HG03139 (cell line): Measurements from ENCODE around the gene SCPEP1.
A peak's percentile ranks its signal among the peaks of the same experiment; 100 is the strongest.
"Not testable (repeated sequence)": the region's sequence is repeated elsewhere in the genome, so short reads cannot be mapped to it uniquely, and the experiment has no call there.

Source experiments
- ATAC-seq: cut with Tn5 transposase; IDR thresholded peaks from one replicate; pipeline ENCODE4 v1.9.1; 2021; ENCODE audit not compliant: unreplicated experiment

The SCPEP1 gene, protein sequence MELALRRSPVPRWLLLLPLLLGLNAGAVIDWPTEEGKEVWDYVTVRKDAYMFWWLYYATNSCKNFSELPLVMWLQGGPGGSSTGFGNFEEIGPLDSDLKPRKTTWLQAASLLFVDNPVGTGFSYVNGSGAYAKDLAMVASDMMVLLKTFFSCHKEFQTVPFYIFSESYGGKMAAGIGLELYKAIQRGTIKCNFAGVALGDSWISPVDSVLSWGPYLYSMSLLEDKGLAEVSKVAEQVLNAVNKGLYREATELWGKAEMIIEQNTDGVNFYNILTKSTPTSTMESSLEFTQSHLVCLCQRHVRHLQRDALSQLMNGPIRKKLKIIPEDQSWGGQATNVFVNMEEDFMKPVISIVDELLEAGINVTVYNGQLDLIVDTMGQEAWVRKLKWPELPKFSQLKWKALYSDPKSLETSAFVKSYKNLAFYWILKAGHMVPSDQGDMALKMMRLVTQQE

DNA sequence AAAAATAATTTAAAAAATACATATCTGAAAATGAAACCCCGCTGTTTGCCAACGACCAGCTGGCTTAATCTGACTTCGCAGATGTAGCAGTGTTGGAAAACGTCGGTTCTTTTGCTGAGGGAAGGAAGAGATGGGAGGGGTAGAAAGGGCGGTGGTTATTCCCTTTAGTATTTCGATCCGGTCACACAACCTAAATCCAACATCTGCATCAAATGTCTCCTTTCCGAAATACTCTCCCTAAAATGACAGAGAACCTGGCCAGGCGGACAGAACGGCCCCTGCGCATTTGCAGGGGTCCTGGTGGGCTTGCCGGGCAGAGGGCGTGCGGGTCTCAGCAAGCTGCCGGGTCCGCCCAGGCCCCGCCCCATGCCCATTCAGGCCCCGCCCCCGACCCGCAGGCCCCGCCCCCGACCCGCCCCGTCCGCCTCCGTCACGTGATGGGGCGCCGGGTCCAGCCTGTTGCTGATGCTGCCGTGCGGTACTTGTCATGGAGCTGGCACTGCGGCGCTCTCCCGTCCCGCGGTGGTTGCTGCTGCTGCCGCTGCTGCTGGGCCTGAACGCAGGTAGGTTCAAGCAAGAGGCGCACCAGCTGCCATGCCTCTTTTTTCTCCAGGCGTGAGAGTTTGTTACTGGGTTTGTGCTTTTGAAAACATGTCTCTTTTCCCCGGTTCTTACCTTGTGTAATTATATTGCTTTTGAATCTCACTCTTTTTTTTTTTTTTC lies at the start of gene SCPEP1:
SCPEP1 (plus strand) TSS at position 459 of the 723 bp plus-strand sequence; CDS start at position 488, 29 bp downstream.
- peak; percentile 63 for ATAC-seq

DNA sequence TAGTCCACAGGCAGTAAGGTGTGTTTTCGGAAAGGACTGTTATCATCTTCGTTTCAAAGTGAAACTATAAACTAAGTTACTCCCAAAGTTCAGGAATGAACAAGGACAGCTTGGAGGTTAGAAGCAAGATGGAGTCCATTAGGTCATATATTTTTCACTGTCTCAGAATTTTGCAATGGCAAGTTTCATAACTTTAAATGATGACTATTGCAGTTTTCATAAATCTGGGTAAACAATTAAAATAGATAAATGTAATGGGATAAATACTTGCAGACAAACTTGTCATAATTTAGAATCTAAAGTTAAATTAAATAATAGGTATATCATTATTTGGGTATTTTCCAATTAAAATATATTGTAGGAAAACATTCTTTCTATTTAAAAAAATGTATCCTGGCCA lies 49.3 kb upstream of the SCPEP1 start:
- ATAC-seq, result no peak

DNA sequence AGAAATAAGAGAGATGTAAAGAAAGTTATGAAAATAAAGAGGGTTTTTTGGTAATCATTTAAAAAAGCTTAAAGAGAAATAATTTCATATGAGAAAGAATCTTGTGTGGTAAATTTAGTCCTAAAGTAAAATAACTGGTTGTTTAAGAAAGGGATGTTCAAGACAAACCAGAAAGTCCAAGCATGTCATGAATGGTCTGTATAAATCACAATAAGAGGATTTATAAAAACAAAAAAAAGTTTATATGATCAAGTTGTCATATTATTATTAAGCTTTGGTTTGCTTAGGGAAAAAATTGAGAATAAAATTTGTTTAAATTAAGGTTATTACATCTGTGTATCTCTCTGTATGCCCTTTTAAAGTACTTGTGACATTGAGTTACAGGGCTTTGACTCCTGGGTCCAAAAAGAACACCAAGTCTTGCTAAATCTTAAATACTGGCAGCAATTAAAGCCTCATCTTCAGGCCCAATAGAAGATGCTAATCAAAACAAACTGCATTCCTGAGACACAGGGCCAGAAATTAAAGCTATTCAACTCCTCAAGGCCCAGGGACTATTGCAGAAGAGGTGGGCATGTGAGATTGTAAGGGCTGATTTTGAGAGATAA lies 48.5 kb upstream of the SCPEP1 start:
- no peak for ATAC-seq

DNA sequence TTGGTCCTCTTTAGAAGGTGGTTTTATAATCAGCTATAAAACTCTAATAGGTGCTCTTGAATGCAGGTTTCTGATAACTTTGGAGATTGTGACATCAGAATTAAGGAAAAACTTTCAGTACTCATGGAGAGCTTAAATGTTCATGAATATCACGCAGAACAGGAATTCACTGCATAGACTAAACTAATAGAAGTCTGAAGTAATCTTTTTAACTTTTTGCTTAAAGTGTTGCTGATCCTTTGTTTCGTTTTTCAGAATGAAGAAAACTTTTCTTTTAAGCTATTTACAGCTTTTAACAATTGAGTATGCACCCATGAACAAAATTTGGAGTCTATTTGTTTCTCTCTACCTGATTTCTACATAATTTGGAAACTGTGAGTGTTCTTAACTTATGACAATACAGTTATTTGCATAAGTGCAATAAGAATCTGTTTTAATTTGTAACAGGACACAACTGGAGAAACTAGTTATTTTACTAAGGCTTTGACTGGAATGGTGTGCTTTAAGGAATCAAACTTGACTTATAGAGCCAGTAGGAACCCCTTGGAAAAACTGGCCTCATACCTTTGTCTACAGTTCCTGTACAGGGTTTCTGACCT lies 47.1 kb upstream of the SCPEP1 start:
- ATAC-seq, result no peak

DNA sequence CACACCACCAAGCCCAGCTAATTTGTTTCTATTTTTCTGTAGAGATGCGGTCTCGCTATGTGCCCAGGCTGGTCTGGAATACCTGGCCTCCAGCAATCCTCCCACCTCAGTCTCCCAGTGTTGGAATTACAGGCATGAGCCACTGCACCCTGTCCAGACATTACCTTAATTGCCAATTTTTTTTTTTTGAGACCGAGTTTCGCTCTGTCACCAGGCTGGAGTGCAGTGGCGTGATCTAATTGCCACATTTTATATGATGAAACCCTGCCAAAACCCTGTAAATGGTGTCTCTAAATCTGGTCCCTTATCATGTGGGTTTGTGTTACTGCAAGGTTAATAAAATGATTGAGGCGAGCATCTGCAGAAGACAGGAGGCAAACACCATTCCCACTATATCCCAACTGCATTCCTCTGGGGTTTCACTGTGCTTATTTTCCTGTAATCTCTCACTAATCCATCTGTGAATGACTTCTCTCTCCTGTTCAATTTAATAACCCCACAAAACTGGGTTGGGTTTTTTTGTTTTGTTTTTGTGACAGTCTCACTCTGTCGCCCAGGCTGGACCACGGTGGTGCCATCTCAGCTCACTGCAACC lies 44.7 kb upstream of the SCPEP1 start:
- ATAC-seq, result no peak

DNA sequence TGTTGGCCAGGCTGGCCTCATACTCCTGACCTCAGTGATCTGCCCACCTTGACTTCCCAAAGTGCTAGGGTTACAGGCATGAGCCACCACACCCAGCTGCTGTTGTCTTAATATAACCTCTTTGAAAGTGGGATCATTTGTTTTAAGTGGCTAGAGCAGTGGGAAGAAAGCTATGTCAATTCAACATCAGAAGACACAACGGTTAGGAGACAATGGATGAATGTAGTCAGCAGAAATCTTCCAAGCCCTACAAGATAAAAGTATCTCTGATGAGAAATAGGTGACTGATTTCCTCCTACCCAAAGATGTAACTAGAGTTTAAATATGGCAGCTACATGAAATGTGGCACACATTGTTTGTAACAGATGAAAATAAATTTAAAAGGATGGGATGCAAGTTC lies 44.1 kb upstream of the SCPEP1 start:
- ATAC-seq, result no peak

DNA sequence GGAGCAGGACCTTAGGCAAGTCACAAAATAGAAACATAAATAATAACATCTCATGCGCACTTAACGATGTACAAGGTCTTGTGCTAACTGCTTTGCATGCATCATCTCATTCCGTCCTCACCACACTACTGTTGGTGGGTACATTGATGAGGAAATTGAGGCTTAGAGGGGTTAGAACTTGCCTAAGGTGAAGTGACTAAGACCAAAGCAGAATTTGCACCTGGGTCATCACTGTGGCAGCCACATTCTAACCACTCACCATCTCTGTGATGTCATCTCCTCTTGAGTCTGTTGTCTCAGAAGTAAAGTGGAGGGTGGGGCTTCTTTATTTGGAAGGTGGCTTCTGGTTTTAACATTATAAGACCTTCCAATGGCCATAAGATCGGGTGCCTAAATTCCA lies 43.7 kb upstream of the SCPEP1 start:
- no peak for ATAC-seq

DNA sequence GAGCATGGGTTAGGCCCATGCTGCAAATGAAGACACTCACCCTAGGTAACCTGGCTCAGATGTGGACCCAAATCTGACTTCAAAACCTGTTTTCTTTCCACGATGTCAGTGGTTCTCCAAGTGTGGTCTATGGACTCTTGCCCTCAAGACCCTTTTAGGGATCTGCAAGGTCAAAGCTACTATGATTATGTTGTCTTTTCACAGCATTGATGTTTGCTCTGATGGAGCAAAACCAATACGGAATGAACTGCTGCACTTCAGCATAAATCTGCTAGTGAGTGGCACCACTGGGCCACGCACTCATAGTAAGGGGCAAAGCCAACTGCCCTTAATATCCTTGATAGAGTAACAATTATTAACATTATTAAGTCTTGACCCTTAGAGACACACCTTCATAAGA lies 42.5 kb upstream of the SCPEP1 start:
- no peak for ATAC-seq

DNA sequence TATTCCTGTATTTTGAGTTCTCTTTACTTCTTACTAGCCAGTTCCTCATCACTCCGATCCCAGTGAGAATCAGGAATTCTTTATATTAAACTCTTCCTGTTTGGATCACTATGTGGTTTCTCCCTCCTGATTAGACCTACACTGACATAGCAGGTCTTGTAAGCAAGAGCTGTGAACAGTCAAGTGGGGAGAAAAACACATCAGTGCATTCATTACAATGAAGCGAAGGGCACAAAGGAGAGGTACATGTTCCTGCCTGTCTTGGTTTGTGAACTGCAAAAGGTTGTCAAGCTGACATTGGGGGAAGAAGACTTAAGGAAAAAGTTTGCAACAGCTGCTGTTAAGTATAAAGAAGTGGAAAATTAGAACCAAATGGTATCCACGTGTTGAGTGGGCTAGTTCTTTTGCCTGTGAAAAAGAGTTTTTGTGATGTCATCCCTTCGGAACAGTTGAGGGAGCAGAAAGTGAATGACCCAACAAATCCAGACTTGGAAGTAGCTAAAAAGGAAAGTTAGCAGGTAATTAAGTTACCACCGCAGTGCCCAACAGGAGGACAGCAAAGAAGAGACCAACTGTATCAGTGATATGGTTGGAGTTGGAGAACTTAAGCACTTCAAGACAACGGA lies 41.1 kb upstream of the SCPEP1 start:
- no peak for ATAC-seq

DNA sequence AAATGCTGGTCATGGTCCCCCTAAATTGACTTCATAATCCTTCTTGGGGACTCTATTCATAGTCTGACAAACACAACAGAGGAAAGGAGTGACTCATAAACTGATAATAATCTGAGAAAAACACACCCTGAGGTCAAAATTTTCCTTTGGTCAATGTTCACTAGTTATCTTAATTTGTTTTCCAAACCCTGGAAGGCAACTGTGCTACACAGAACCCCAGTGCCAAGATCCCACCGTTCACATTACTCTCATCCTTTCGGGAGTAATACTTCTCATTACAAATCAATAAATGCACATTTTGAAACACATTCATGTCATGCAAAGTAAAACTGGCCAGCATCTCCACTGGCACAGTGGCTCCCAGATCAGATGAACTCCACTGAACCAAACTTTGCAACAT lies 40.2 kb upstream of the SCPEP1 start:
- no peak for ATAC-seq

DNA sequence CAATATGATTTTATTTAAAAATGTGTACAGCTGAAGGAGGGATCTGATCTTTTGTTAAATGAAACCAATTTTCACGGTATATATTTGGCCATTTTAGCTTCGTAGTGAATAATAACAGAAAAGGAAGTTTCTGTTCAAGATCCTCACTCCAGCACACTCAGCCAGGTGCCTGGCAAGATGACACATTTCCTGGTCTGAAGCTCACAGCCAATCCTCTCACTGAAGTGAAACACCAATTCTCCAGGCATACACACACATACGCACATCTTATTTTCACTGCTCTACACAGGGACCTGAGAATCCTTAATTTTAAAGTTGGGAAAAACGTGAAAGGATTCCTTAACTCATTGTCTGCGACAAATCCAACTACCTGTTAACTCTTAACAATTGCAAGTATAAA lies 39.7 kb upstream of the SCPEP1 start:
- ATAC-seq, result not testable (repeated sequence)

DNA sequence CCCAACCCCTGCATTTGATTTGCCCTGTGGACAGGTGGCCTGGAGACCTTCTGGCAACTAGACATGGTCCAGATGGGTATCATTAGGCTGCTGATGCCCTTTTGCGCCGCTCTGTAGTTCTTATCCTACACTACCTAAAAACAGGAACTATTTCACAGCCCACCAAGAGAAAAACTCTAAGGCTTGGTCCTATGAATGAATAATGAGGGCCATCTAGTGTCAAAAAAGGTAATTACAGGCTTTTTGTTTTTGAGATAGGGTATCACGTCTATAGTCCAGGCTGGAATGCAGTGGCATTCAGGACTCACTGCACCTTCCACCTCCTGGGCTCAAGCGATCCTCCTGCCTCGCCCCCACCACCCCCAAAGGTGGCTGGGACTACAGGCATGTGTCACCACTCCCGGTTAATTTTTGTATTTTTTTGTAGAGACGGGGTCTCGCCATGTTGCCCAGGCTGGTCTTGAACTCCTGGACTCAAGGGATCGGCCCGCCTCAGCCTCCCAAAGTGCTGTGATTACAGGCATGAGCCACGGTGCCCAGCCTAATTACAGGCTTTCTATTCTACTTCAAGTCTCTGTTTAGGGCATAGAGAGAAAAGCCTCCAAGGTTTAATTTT lies 38.0 kb upstream of the SCPEP1 start:
- ATAC-seq, result no peak

DNA sequence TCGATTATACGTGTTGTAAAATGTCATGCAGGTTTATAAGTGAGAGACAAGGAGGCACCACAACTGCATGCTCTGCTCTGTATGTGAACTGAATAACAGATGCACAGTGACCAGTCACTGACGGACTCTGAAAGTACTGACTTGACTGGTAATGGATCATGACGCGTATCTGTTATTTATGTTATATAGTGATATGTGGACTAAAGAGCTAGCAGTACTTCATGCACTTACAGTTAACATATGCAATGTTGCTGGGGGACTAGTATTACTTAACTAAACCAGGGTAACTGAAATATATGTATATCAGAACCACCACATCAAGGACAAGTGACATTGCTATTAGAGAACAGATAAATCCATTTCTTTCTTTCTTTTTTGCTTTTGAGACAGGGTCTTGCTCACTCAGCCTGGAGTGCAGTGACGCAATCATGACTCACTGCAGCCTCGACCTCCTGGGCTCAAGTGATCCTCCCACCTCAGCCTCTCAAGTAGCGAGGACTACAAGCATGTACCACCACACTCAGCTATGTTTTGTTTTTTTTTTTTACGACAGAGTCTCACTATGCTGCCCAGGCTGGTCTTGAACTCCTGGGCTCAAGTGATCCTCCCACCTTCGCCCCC lies 34.3 kb upstream of the SCPEP1 start:
- ATAC-seq, result no peak

DNA sequence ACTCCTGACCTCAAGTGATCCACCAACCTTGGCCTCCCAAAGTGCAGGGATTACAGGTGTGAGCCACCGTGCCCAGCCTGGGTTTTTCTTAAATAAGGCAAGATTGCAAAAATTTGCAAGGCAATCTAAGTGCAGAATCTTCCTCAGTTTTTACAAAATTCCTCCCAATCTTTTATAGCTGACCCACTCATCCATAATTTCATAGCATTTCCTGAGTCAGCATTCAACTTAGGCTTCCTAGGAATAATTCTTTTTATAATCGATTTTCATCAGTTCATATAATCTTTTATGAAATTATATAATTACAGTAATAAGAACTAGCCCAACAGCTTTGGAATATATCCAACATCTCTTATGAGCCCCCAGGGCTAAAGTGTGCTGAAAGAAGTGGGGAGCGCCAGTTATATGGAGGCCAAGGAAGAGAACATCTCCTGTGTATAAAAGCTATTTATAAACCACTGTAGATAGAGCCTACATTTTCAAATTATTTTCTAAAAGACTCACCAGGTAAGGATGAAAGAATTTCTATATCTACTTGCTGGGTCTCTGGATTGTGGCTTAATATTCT lies 31.9 kb upstream of the SCPEP1 start:
- ATAC-seq, result no peak

DNA sequence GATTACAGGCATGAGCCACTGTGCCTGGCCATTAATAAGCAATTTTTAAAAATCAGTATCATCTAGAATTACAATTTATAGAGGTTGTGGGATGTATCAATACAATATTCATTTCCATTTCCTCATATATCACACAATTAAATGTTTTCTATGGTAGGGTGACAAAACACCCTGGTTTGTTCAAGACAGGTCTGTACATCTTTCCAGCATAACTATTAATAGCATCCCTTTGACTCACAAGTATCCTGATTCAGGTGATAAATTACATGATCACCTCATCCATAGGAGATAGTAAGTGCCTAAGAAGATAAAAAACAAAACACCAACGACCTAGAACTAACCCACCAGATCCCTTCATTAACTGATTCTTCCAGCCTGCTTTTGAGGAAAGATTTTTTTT lies 30.2 kb upstream of the SCPEP1 start:
- ATAC-seq, result no peak

DNA sequence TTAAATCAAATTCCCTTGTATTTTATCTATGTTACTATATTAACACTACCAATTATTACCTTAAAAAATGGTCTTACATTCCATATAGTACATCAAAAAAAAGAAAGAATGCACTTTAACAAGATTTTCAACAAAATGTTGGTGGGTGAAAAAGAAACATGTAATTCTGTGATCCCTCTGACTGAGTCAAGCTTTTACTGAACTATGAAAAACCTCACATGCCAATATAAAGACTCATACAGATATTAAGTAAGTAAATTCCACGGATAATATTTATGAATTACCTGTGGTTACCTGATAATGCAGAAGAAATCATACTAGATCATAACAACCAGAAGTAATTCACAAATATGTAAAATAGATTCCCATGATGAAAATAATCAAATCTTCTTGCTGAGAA lies 29.4 kb upstream of the SCPEP1 start:
- no peak for ATAC-seq

DNA sequence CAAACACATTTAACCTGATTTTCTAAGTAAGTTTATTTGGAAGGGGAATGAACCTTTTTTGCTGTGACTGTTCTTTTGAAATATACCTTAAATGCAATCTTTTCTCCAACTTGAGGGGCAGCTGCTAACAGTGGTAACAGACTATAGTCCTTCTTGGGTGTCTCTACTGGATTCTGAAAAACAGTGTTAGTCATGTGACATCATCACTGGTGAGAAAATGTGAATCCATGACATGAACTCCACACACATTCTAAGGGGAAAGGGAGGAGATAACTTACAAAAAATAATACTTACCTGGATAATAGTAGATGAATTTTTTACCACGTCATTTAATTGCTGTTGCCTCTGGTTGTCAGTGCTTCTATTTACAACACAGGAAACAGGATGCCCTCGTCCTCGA lies 28.3 kb upstream of the SCPEP1 start:
- no peak for ATAC-seq

DNA sequence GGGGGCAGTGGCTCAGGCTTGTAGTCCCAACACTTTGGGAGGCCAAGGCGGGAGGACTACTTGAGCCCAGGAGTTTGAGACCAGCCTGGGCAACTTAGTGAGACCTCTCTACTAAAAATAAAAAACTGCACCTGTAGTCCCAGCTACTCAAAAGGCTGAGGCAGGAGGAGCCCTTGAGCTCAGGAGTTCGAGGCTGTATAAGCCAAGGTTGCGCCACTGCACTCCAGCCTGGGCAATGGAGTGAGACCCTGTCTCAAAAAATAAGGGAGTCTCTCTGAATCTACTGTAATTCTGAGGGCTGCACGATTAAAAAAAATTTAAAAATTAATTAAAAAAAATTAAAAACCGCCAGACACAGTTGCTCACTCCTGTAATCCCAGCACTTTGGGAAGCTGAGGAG lies 20.9 kb upstream of the SCPEP1 start:
- ATAC-seq, result no peak
